GM12891 (cell line): ENCODE data around the gene MMP14.

Experiments used
- PAX5 ChIP-seq: IDR thresholded peaks from 2 replicates; pipeline ENCODE4 v1.6.1; 2011; ENCODE audit warnings: low read length, moderate library complexity, mild to moderate bottlenecking; ENCODE audit not compliant: insufficient read depth, severe bottlenecking
- POLR2A ChIP-seq: IDR thresholded peaks from 2 replicates; pipeline ENCODE4 v1.6.1; 2011; ENCODE audit warnings: low read depth, low read length, control low read depth
- POLR2AphosphoS5 ChIP-seq: IDR thresholded peaks from 2 replicates; pipeline ENCODE4 v1.6.1; 2011; ENCODE audit warnings: low read depth, low read length, control low read depth
- SPI1 ChIP-seq: IDR thresholded peaks from 2 replicates; pipeline ENCODE4 v1.6.1; 2011; ENCODE audit warnings: low read depth, low read length, control low read depth

DNA sequence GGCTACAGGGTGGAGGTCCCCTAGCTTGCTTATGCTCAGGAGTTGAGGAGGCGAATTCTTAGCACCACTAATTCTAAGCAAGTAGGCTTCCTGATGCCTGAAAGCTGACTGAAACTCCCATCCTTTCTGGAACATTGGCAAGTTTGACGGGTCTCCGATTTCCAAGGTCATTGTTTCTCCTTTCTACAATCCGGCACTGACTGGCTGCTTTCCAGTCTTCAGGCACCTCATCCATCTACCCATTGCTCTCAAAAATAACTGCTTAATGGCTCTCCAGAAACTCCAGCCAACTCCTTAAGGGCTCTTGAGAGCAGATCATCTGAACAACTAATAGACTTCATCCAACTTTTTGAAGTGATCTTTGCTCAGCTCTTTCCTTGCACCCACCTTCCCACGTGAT lies 60.0 kb downstream of the MMP14 start:
- TF ChIP-seq POLR2AphosphoS5 (no peak), PAX5 (no peak), POLR2A (no peak), SPI1 (no peak)
